Ovary (tissue), 9 donors: ENCODE data around the gene GGN. TPM values are rescaled to one million over a fixed set of nuclear protein-coding genes. Genes with fewer than 3 reads are reported as not detected.
"Not testable (repeated sequence)": the region's sequence is repeated elsewhere in the genome, so short reads cannot be mapped to it uniquely, and the experiment has no call there.

Experiments used
- DNase-seq, 5 donors: peaks; one replicate each; pipeline ENCODE4 v3.0.0-alpha.2; 2019 to 2020
- H3K27ac ChIP-seq, 2 donors: fragments of 200-600 bp; one replicate each; pipeline versions ENCODE4 v1.5.1 to v1.8.0; 2019 to 2022
- H3K27me3 ChIP-seq: fragments of 200-600 bp; one replicate; pipeline ENCODE4 v1.8.0; 2022
- H3K36me3 ChIP-seq: fragments of 200-600 bp; sonication (generic); one replicate; pipeline ENCODE4 v1.5.1; 2019
- H3K4me1 ChIP-seq: one replicate; pipeline ENCODE4 v1.8.1; 2013; ENCODE audit warnings: mild to moderate bottlenecking, moderate library complexity; ENCODE audit not compliant: insufficient read depth
- H3K4me3 ChIP-seq: fragments of 200-600 bp; sonication (generic); one replicate; pipeline ENCODE4 v1.5.1; 2017
- H3K9me3 ChIP-seq, 2 donors: fragments of 200-600 bp in 1 of 2; sonication (generic) in 1 of 2; one replicate each; pipeline versions ENCODE4 v1.5.1 to v1.8.1; 2013 to 2019; ENCODE audit warnings: mild to moderate bottlenecking in 1 of 2, moderate library complexity in 1 of 2
- EP300 ChIP-seq: sonication (generic); formaldehyde crosslinking; IDR thresholded peaks from one replicate; pipeline ENCODE4 v1.6.1; 2017; ENCODE audit warnings: antibody characterized with exemption
- POLR2A ChIP-seq: fragments of 450-650 bp; IDR thresholded peaks from one replicate; pipeline ENCODE4 v1.6.1; 2017; ENCODE audit warnings: antibody characterized with exemption, mild to moderate bottlenecking, moderate library complexity
- WGBS, 3 donors: extraction: QIAGEN DNeasy Blood & Tissue Kit in 1 of 3; methylation state at CpG; one replicate each; pipeline versions ENCODE4 v1.1.5 to v1.1.7; 2013 to 2017; 5-methylcytosine and 5-hydroxymethylcytosine counted together
- intact Hi-C, 4 donors: fragments of 100-400 bp; cut with DNase I; formaldehyde crosslinking; loops; one replicate each; pipeline versions ENCODE4 v1.11.0 to v1.15.1; 2022 to 2023
- polyA plus RNA-seq, 2 donors: library from polyadenylated mRNA; stranded (reverse); fragments of 200-250 nt in 1 of 2; fragments of 350-450 nt in 1 of 2; fragmentation: Illumina TruSeq in 1 of 2; extraction: RNeasy Lipid Tissue Mini Kit (QIAGEN cat#74804) in 1 of 2; gene quantifications; one replicate each; pipeline ENCODE4 v1.2.3, GENCODE V29; 2013 to 2014
- total RNA-seq, 7 donors: library from RNA; depleted of rRNA in 2 of 7; stranded (reverse); fragments of >200 nt in 2 of 7; fragmentation: NEBNext Ultra II Directional in 3 of 7; extraction: Animal tissue kit (Norgen Biotek cat#: 25700) in 3 of 7; gene quantifications; one replicate each; pipeline versions ENCODE4 v1.1.0 to v1.2.4, GENCODE V29; 2016 to 2023
- TF ChIP-seq, protein P1 (sequence below), 3 donors: fragments of 450-650 bp in 2 of 3; fragments of 200-600 bp in 1 of 3; IDR thresholded peaks; one replicate each; pipeline versions ENCODE4 v1.5.1 to v1.8.0; 2016 to 2022; ENCODE audit warnings: antibody characterized with exemption in 3 of 3, mild to moderate bottlenecking in 1 of 3
- donor health status: DM: no; HTN: no; CAD: no; lungs with moderate emphysema.
- donor health status: DM: no; HTN: no; CAD: no.
- donor health status: Bipolar disorder and iron deficiency.
- donor health status: DM: yes; HTN: yes; CAD: no.
- donor health status: DM: no; HTN: no; CAD: no.
- donor health status: DM: yes; HTN: yes; CAD: no.

Gene GGN
- total and polyA plus RNA-seq, 9 donors, result 0.24 to 0.75 (median 0.54) TPM; not detected in 3

DNA sequence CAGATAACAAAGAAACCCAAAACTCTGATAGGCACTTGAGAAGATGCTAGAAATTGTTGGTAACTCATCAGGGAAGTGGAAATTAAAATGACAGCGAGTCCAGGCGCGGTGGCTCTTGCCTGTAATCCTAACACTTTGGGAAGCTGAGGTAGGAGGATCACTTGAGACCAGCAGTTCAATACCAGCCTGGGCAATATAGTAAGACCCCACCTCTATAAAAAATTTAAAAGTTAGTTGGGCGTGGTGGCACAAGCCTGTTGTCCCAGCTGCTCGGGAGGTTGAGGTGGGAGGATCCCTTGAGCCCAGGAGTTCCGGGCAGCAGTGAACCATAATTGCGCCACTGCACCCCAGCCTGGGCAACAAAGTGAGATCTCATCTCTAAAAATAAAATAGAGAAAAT, 43.1 kb upstream of the GGN start:
- Histone ChIP-seq H3K36me3 (no peaks in the 10 kb centered on the region), H3K9me3 (no peaks in the 10 kb centered on the region), H3K27me3 (no peaks in the 10 kb centered on the region), H3K4me3 (no peak overlapping the region), H3K27ac (no peak overlapping the region), H3K4me1 (no peaks in the 10 kb centered on the region)
- DNase-seq, result no peak
- 75 to 77% (median 76%) methylated on average over 7 of the region's 7 CpGs for WGBS, 3 donors
- intact Hi-C loops, result no loop called here
- TF ChIP-seq, protein P1, sequence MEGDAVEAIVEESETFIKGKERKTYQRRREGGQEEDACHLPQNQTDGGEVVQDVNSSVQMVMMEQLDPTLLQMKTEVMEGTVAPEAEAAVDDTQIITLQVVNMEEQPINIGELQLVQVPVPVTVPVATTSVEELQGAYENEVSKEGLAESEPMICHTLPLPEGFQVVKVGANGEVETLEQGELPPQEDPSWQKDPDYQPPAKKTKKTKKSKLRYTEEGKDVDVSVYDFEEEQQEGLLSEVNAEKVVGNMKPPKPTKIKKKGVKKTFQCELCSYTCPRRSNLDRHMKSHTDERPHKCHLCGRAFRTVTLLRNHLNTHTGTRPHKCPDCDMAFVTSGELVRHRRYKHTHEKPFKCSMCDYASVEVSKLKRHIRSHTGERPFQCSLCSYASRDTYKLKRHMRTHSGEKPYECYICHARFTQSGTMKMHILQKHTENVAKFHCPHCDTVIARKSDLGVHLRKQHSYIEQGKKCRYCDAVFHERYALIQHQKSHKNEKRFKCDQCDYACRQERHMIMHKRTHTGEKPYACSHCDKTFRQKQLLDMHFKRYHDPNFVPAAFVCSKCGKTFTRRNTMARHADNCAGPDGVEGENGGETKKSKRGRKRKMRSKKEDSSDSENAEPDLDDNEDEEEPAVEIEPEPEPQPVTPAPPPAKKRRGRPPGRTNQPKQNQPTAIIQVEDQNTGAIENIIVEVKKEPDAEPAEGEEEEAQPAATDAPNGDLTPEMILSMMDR (IDR thresholded peaks at IDR 0.05), result no peak
- TF ChIP-seq POLR2A (no peak), EP300 (no peak)

DNA sequence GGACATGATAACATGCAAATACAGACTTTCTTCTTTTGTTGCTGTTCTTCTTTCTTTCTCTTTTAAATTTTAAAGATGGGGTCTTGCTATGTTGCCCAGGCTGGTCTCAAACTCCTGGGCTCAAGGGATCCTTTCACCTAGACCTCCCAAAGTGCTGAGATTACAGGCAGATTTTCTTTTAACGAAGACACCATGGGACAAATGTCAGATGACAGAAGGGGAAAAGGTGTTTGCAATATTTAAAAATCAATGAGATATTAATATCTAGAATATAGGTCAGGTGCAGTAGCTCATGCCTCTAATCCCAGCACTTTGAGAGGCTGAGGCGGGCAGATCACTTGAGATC, 42.0 kb upstream of the GGN start:
- no peaks in the 10 kb centered on the region for H3K36me3 ChIP-seq
- intact Hi-C loops, result no loop called here
- H3K27me3 ChIP-seq, result no peaks in the 10 kb centered on the region
- WGBS, 3 donors, result 66 to 80% (median 76%) methylated on average over 2 of the region's 2 CpGs
- H3K4me3 ChIP-seq, result no peak overlapping the region
- no peak overlapping the region for H3K27ac ChIP-seq
- H3K9me3 ChIP-seq, result no peaks in the 10 kb centered on the region
- H3K4me1 ChIP-seq, result no peaks in the 10 kb centered on the region
- TF ChIP-seq POLR2A (no peak), EP300 (no peak)
- TF ChIP-seq, protein P1 (IDR thresholded peaks at IDR 0.05), result no peak
- DNase-seq, result no peak

DNA sequence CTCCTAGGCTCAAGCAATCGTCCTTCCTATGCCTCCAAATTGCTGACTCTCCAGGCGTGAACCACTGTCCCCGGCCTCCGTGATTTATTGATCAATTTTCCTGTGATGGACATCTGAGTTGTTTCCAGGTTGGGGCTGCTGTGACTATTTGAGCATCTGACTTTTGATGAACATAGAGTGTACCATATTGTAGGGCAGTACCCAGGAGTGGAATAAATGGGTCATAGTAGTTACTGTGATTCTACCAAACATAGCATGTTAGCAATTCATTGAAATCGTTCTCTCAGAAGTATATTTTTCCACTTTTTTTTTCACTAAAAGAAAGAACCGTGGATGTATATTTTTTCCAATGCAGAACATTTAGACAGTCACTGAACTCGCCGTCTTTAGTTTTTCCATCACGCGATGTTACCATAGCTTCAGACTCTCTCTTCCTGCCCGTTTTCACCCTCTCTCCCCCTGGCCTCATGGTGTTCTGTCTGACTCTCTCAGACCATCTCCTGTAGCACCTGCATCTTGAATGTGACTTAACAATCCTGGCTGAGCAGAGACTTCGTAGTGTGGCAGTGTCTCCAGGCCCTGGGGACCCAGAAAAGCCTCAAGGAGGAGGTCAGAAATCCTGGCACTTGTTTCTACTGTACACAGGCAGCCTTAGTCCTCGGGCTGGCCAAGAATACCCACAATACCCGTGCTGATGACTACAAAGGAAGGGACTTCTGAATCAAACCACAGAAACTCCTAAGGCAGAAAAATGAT, 41.4 kb upstream of the GGN start:
- H3K27me3 ChIP-seq, result no peaks in the 10 kb centered on the region
- TF ChIP-seq EP300, result no peak
- TF ChIP-seq, protein P1 (IDR thresholded peaks at IDR 0.05), result no peak
- no peaks in the 10 kb centered on the region for H3K4me1 ChIP-seq
- no peak overlapping the region for H3K27ac ChIP-seq
- intact Hi-C loops, result no loop called here
- no peak overlapping the region for H3K4me3 ChIP-seq
- H3K36me3 ChIP-seq, result no peaks in the 10 kb centered on the region
- no peak for DNase-seq
- 56 to 58% (median 57%) methylated on average over 14 of the region's 14 CpGs for WGBS, 3 donors
- no peaks in the 10 kb centered on the region for H3K9me3 ChIP-seq

DNA sequence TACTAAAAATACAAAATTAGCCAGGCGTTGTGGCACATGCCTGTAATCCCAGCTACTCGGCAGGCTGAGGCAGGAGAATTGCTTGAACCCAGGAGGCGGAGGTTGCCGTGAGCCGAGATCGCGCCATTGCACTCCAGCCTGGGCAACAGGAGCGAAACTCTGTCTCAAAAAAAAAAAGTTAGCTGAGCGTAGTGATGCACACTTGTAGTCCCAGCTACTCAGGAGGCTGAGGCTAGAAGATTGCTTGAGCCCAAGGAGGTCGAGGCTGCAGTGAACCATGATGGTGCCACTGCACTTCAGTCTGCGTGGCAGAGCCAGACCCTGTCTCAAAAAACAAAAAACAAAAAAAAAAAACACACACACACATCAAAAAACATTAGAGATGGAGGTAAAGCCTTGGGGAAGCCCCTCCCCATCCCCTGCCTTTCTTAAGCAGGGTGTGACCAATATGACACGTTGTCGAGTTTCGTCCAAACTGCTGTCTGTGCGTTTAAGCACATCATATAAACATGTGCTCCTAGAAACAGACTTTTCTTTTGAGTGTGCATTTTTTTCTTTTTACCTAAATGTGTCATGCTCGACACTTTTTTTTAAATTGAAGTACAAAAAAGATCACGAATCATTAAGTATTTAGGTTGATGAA, 39.3 kb upstream of the GGN start:
- H3K4me3 ChIP-seq, H3K36me3 ChIP-seq, H3K27ac ChIP-seq, DNase-seq, H3K4me1 ChIP-seq, H3K27me3 ChIP-seq, H3K9me3 ChIP-seq, intact Hi-C loops: not testable (repeated sequence)
- 67 to 75% (median 70%) methylated on average over 17 of the region's 17 CpGs for WGBS, 3 donors

DNA sequence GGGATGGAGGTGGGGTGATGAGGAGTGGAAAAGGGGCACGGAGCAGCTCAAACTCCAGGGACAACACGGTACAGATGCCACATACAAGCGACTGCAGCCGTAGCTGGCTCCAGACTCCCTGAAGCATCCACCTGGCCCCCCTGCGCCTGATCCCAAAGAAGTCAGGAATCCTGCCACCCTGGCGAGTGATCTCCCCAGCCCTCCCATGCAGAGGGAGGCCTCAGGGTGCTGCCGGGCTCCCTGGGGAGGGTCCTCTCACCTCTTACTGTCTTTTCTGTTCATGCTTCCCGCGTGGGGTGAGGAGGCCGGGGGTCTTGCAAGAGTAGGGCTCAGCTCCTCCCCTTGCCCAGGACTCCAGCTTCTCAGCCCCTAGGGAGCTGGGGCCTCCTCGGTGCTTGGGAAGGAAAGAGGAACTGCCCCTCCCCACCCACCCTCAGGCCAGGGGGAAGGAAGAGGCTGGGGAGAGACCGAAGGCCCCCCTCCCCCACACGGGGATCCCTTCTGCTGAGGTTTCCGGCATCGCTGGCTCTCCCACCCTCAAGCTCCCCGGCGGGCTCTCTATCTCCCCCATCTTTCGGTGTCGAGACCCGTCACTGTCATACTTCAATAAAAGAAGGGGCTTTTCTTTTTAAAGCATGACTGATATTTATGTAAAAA, 38.1 kb upstream of the GGN start, which contains the start of gene RASGRP4:
TSS of gene RASGRP4 (minus strand) at position 410 of the 657 bp plus-strand sequence. CDS start at position 282, 128 bp downstream.
- intact Hi-C loops, result no loop called here
- Histone ChIP-seq H3K9me3 (no peaks in the 10 kb centered on the region), H3K27me3 (no peaks in the 10 kb centered on the region), H3K27ac (no peak within 1 kb of the TSS), H3K4me3 (no peak within 1 kb of the TSS), H3K36me3 (no peaks in the 10 kb centered on the region), H3K4me1 (no peaks in the 10 kb centered on the region)
- 13 to 16% (median 16%) methylated on average over 19 to 20 of the region's 20 CpGs for WGBS, 3 donors
- TF ChIP-seq EP300 (no peak), POLR2A (no peak)
- TF ChIP-seq, protein P1 (IDR thresholded peaks at IDR 0.05), result no peak
- no peak for DNase-seq
